T-helper 2 cell (primary cell): ENCODE results near the gene TENT5D.
"Not testable (repeated sequence)": the region's sequence is repeated elsewhere in the genome, so short reads cannot be mapped to it uniquely, and the experiment has no call there.

Experiments
- DNase-seq, 5 experiments: peaks; one replicate each; pipeline versions ENCODE4 v3.0.0 to v3.0.0-alpha.2; 2012 to 2022
- total RNA-seq, 2 donors: gene quantifications; one replicate each; lab custom pipeline; 2026; lab: John Stamatoyannopoulos, UW

TENT5D gene
- 0 reads per million in 2 donors for total RNA-seq

DNA sequence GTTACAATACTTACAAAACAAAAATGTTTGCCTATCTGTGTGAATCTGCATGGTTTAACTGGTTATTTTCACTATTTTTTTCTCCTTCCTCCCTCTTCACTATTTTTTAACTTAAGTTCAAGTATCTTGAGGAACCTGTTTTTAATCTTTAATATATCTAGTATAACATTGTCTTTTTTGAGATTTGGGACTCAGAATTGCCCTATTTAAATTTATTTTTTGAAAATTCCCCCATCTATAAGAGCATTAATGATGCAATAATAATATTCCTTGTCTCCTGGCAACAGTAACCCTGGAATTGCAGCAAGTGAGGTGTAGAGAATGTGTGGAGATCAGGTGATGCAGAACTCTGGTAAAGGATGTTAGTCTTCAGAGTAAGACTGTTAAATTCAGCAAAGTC, at the start of gene TENT5D:
TSS of gene TENT5D (plus strand) at position 301 of the 400 bp plus-strand sequence. CDS start 22,093 bp downstream, outside the sequence.
- no peak for DNase-seq

DNA sequence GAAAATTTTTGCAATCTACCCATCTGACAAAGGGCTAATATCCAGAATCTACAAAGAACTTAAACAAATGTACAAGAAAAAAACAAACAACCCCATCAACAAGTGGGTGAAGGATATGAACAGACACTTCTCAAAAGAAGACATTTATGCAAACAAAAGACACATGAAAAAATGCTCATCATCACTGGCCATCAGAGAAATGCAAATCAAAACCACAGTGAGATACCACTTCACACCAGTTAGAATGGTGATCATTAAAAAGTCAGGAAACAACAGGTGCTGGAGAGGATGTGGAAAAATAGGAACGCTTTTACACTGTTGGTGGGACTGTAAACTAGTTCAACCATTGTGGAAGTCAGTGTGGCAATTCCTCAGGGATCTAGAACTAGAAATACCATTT, 34.6 kb upstream of the TENT5D start:
- DNase-seq = not testable (repeated sequence)

DNA sequence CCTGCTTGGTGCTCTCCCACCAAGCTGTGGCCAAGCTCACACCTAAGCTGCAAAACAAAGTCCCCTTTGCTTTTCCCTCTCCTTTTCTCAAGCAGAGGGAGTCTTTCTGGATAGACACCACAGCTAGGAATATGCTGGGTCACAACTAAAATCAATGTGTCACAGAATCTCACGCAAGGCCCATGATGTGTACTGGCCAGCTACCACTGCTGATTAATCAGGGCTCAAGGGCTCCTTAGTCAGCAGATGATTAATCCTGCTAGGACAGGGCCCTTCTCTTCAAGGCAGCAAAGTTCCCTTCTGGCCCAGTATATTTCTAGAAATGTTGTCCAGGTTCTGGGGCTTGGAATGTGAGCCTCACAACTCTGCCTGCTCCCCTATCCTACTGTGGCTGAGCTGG, 32.0 kb upstream of the TENT5D start:
- DNase-seq = no peak

DNA sequence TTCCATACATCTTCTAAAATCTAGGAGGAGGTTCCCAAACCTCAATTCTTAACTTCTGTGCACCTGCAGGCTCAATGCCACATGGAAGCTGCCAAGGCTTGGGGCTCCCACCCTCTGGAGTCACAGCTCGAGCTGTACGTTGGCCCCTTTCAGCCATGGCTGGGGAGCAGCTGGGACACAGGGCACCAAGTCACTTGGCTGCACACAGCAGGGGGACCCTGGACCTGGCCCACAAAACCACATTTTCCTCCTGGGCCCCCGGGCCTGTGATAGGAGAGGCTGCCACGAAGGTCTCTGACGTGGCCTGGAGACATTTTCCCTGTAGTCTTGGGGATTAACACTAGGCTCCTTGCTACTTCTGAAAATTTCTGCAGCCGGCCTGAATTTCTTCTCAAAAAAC, 8.2 kb upstream of the TENT5D start:
- DNase-seq = no peak

DNA sequence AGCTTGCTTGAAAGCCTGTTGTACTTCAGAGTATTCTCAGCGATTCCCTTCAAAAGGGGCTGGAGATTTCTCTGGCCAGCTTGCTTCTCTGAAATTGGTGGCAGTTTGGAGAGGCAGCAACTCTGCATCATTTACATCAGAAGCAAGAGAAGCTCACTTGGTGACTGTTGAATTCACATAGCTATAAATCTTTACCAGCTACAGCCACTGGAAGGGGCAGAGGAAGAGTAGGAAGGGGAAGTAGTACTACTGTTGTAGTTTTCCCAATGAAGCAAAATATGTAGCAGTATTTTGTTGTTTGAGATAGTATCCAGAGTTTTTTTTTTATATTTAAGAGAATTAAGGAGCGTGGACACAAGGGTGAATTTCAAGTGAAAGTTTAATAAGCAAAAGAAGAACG, 2.8 kb downstream of the TENT5D start:
- DNase-seq = no peak

DNA sequence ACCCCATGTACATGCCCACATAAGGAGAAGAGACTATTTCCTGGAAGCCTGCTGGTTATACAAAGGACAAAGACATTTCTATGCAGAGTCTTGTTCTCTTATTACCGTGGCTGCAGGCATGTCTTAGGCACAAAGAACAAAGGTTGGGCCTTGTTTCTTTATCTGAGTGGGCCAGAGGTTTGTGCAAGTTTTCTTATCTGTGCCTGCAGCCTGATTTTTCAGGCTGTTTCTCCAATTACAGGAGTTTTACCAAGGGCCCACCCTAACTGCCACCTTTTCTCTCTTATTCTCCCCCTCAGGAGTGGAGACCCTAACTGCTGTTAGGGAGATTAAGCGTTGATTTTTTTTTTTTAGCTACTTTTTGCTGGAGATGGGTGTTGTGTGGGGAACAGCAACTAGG, 3.5 kb downstream of the TENT5D start:
- DNase-seq = no peak

DNA sequence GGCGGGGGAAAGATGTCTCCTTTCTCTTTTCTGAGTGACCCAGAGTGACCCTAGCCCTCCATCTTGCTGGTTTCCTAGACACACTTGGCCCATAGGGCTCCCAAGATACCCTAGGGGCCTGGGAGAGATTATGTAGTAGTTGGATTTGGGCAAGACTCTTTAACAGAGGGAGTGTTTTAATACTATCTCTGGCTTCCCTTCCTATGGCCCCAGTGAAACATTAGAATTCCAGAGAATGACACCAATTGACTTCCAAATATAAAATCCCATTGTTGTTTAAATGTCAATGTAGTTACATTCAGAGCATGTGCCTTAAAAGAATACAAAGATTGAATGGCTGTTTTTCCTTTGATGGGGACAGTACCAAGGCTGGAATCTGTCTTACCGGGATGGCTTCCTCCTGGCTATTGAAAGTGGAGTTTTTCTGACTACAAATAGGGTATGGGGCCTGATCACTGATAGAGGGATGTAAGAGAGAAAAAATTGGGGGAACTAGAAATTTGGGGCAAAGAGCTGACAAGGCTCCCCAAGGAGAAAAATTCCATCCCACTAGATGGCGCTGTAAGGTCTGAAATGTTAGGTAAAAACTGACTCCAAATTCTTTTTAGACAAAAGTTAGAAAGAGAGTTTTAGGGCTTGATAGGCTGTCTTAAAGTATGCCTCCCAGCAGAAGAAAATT, 10.7 kb downstream of the TENT5D start:
- DNase-seq = peak in 1 of 5 experiments; percentile 2

DNA sequence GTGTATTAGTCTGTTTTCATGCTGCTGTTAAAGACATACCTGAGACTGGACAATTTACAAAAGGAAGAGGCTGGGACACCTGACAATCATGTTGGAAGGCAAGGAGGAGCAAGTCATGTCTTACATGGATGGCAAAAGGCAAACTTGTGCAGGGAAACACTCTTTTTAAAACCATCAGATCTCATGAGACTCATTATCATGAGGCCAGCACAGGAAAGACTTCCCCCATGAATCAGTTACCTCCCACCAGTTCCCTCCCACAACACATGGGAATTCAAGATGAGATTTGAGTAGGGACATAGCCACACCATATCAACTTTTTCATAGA, 11.2 kb downstream of the TENT5D start:
- no peak for DNase-seq

DNA sequence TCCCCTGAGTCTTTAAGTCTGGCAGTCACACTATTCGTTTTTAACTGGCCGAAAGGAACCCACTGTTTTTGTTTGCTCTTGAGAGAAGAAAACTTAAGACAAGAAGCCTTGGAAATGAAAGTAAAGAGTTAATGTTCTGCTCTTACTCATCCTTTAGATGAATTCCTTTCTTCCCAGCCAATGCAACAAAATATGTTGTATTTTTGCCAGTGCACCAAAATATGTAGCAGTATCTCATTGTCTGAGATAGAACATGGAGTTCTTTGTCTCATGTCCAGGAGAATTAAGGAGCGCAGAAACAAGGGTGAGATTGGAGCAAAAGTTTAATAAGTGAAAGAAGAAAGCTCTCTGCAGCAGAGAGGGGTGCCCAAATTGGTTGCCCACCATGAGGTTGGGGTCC, 12.2 kb downstream of the TENT5D start:
- DNase-seq = no peak

DNA sequence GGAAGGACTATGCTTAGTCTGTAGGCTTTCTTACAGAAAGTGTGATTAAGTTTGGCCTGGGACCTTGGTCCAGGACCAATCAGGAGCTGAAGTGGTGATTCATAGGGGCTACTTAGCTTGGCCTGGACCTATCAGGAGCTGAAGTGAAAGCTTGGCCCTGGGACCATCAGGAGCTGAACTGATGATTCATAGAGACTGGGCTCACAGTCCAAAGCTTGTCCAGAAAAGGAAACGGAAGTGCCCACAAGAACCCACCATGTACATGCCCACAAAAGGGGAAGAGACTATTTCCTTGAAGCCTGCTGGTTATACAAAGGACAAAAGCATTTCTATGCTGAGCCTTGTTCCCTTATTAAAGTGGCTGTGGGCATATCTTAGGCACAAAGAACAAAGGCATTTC, 12.6 kb downstream of the TENT5D start:
- DNase-seq = no peak

DNA sequence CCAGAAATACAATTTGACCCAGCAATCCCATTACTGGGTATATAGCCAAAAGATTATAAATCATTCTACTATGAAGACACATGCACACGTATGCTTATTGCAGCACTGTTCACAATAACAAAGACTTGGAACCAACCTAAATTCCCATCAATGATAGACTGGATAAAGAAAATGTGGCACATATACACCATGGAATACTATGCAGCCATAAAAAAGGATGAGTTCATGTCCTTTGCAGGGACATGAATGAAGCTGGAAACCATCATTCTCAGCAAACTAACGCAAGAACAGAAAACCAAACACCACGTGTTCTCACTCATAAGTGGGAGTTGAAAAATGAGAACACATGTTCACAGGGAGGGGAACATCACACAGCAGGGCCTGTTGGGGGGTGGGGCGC, 47.9 kb downstream of the TENT5D start:
- not testable (repeated sequence) for DNase-seq

DNA sequence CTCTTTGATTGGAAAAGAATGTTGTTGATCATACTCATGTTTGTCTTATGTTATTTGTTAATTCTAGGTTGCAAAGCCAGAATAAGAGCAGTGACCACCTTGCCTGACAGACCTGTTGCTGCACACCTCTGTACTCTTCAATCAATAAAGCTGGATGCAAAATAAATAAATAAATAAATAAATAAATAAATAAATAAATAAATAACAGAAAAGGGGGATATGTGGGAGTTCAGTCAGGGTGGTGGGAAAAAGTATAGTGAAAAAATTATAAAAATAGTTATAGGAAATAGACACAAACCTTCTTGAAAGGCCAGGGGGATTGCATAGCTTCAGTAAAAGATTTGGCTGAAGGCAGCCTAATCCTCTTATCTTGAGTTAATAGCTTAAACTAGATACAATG, 51.3 kb downstream of the TENT5D start:
- DNase-seq = no peak

DNA sequence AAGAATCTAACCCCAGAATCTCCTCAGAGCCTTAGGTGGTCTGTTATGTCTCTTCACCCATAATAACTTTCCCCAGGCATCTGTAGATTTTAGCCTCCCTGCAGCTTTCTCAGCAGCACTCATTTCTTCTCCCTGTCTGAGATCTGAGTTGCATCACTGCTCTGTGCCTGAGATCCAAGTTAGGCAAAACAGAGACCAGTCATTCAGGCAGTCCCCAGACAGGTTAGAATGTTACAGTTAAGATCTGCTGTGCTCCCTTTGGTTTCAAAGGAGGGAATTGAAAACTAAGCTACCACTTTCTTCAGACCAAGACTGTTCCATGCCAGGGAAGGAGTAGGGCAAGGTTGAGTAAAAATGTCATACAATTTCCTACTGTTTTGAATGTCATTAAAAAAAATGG, 65.3 kb downstream of the TENT5D start:
- DNase-seq = no peak

DNA sequence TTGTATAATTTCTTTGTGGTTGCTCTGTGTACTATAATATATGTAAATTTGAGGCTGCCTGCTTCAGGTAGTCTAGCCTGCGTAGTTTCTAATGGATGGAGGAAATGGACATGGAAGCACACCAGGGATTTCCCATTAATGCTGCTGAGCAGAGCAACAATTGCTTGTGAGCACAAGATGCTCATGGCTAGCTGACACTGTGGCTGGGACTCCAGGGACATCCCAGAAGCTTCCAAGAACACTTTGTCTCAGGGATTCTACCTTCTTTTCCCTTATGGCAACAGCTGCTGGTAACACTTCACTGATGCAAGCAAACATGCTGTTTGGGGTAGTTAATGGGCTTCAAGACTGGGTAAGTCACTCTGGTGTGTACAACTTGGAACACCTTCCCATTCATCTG, 66.1 kb downstream of the TENT5D start:
- no peak for DNase-seq

DNA sequence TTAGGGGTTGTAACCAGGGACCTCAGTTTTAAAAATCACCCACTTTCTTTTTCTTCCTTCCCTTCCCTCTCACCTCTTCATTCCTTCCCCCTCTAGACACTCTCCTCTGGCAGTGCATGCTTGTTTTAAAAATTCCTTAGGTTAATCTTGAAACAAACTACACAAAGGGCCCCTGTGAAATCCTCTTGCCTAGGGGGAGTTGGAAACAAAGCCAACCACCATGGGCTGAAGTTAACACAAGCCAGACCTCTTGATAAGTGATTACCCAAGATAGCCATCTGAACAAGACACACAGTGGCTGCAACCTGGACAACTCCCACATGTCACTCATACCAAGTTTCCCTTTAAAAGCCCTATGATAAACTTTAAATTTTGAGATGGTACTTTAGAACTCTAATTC, 68.9 kb downstream of the TENT5D start:
- DNase-seq = no peak
